Coronary artery (tissue), 2 donors: ENCODE measurements around the gene A4GALT.
A peak's percentile ranks its signal among the peaks of the same experiment; 100 is the strongest.

Experiments used
- DNase-seq: peaks from one replicate; pipeline ENCODE4 v3.0.0-alpha.2; 2017; ENCODE audit warnings: low spot score
- H3K27ac ChIP-seq, 2 donors: fragments of 200-600 bp; sonication (generic); one replicate each; pipeline ENCODE4 v1.5.1; 2016 to 2019
- H3K4me3 ChIP-seq: fragments of 200-600 bp; sonication (generic); 2 replicates; pipeline ENCODE4 v1.5.1; 2016; ENCODE audit warnings: mild to moderate bottlenecking, moderate library complexity
- TF ChIP-seq, protein P1 (sequence below): fragments of 200-600 bp; sonication (generic); IDR thresholded peaks from one replicate; pipeline ENCODE4 v1.5.1; 2019; ENCODE audit warnings: antibody characterized with exemption

A4GALT gene, protein sequence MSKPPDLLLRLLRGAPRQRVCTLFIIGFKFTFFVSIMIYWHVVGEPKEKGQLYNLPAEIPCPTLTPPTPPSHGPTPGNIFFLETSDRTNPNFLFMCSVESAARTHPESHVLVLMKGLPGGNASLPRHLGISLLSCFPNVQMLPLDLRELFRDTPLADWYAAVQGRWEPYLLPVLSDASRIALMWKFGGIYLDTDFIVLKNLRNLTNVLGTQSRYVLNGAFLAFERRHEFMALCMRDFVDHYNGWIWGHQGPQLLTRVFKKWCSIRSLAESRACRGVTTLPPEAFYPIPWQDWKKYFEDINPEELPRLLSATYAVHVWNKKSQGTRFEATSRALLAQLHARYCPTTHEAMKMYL

DNA sequence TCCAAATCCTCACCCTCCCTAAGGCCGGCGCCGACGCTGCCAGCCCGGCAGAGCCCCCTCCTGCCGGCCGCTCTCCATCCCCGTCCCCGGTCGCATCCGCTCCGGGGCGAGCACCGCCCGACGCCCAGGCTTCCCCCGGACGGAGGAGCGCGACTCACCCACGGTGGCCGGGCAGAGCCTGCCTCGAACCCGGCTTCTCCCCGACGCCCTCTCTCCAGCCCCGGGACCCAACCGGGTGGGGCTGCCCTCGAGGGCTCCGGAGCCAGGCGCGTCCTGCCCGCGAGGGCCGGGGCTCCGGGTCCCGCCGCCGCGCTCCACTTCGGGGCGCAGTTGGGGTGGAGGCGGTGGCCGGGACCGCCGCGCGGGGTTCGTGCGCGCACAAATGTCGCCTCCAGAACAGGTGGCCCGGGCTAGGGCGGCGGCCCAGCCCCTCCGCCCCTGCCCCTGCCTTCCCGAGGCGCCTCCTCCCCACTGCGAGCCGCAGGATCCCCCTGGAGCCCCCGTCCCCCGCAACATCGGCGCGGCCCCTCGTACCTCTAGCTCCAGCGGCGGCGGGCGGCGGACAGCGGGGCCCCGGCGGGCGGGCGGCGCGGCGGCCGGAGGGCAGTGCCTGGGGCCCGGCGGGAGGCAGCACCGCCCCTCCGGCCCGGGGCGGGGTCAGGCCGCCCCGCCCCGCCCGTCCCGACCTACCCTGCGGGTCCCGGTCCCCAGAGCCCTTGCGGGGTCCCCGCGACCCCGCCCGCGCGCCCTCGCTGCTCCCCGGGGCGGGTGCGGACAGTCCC lies at the start of gene A4GALT:
Gene A4GALT, minus strand, starts transcription at position 608 of the 782 bp plus-strand sequence. CDS start 26,919 bp downstream, outside the sequence.
- TF ChIP-seq, protein P1, sequence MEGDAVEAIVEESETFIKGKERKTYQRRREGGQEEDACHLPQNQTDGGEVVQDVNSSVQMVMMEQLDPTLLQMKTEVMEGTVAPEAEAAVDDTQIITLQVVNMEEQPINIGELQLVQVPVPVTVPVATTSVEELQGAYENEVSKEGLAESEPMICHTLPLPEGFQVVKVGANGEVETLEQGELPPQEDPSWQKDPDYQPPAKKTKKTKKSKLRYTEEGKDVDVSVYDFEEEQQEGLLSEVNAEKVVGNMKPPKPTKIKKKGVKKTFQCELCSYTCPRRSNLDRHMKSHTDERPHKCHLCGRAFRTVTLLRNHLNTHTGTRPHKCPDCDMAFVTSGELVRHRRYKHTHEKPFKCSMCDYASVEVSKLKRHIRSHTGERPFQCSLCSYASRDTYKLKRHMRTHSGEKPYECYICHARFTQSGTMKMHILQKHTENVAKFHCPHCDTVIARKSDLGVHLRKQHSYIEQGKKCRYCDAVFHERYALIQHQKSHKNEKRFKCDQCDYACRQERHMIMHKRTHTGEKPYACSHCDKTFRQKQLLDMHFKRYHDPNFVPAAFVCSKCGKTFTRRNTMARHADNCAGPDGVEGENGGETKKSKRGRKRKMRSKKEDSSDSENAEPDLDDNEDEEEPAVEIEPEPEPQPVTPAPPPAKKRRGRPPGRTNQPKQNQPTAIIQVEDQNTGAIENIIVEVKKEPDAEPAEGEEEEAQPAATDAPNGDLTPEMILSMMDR: no peak
- Histone ChIP-seq H3K27ac (peak within 1 kb of the TSS; percentile 84 to 97), H3K4me3 (peak within 1 kb of the TSS; percentile 99)
- no peak for DNase-seq

DNA sequence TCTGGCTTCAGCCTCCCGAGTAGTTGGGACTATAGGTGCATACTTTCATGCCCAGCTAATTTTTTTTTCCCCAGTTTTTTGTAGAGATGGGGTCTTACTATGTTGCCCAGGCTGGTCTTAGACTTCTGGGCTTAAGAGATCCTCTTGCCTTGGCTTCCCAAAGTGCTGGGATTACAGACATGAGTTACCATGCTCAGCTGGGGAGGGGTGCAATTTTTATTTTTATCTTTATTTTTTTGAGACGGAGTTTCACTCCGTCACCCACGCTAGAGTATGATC lies 49.7 kb upstream of the A4GALT start:
- peak overlapping the region in 1 of 2 donors; percentile 2 for H3K27ac ChIP-seq
- peak overlapping the region; percentile 43 for H3K4me3 ChIP-seq

DNA sequence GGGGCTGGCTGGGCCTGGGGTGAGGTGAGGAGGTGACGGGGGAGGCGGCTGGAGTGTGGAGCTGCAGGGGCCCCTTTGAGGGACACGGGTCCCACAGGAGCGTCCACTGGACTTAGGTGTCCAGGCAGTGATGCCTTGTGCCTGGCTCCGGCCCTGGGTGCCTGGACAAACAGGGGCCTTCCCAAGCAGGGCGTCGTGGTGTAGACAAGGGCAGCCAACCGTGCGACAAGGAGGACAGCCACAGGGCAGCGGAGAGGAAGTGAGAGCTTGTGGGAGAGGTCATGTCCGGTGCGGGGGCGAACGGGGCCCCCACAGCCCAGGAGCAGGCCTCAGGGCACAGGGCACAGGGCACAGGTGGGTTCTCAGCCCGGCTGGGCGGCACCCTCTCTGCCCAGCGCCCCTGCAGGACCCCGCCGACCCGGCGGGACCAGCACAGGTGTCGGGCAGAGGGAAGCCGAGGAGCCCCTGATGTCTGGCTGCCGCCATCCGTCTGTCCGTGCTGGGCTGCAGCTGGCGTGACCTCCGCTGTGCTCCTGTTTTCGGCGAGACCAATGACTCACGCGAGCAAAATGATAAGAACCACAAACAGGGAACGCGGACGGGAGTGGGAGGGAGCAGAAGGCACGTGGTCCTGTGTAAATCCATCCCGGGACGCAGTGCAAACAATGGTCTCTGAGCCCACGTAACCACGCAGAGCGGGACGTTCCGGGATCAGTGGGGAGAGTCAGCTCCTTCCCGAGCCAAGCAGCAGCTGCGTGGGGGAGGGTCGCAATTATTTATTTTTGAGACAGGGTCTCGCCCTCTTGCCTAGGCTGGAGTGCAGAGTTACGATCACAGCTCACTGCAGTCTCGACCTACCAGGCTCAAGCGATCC lies 49.1 kb upstream of the A4GALT start:
- H3K27ac ChIP-seq: peak overlapping the region in 1 of 2 donors; percentile 2
- DNase-seq: no peak
- H3K4me3 ChIP-seq: peak overlapping the region; percentile 43
- TF ChIP-seq, protein P1: no peak

More for the DNA sequence above, 49.7 kb upstream of the A4GALT start:
- TF ChIP-seq, protein P1: no peak
- DNase-seq: no peak

DNA sequence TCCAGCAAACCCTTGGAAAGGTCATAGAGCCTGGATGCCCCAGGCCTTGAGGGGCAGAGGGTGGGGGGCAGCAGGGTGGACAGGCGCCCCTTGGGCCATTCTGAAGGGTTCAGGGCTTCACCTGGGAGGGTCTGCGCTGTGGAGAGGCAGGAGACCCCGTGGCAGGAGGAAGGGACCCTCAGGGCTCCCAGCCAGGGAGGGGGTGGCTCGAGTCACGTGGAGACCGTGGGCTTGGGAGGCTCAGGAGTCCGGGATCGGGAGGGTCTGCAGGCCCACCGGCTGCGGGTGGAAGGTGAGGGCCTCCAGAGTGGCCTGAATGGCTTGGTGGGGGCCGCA lies 48.5 kb upstream of the A4GALT start:
- H3K27ac ChIP-seq: no peak overlapping the region
- no peak overlapping the region for H3K4me3 ChIP-seq
- no peak for DNase-seq
- TF ChIP-seq, protein P1: no peak

DNA sequence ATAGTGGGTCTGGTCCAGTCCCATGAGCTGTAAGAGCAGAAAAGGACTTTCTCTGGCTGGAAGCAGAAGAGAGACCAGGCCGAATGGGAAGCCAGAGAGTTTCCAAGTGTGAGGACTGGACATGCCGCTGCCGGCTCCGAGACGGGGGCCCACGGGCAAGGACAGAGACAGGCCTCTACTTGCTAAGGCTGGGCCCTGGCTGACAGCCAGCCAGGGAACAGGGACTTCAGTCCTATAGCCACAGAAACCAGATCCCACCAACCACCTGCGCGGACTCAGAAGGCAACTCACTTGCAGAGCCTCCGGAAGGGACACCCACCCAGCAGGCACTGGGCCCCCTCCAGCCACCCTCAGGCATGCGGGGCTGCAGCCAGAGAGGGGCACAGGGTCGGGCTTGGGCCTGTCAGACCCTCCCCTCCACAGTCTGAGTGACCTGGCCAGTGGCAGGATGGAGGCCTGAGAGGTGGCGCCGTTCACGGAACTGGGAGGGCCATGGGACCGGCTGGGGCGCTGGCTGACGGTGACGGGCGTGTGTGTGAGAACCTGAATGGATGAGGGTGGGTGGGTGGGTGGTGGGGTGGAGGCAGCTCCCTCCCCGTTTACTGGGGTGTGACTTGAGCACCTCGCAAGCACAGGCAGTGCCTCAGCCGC lies 47.8 kb upstream of the A4GALT start:
- Histone ChIP-seq H3K4me3 (no peak overlapping the region), H3K27ac (no peak overlapping the region)
- TF ChIP-seq, protein P1: no peak
- no peak for DNase-seq

DNA sequence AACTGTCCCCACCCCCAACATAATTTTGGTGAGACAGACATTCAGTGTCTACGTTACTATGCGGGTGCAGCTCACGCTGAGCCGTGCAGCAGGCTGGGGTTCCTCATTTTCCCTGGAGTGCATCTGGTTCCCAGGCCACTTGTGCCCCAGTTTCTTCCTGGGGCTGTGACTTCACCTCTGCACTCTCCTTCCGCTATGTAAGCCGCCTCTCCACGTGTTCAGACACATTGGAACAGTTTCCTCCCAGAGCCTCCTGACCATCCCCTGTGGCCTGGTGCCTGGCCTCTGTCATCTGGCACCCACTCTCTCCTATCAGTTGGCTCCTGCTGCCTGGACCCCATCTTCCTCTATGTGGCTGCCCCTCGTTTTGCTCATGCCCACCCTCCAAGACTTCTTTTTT lies 46.2 kb upstream of the A4GALT start:
- no peak for DNase-seq
- TF ChIP-seq, protein P1: no peak
- no peak overlapping the region for H3K4me3 ChIP-seq
- H3K27ac ChIP-seq: no peak overlapping the region
